GM21381 (cell line): ENCODE measurements around the gene TCP11.

Experiments
- ATAC-seq: cut with Tn5 transposase; IDR thresholded peaks from one replicate; pipeline ENCODE4 v1.9.1; 2021; ENCODE audit warnings: mild to moderate bottlenecking, moderate library complexity; ENCODE audit not compliant: unreplicated experiment

Gene TCP11

GRCh38 chr6:35096129-35096862 lies 44.8 kb downstream of the TCP11 start:
- ATAC-seq: no peak

- no peak for ATAC-seq
These were observed 47.0 kb downstream of the TCP11 start for GRCh38 chr6:35094183-35094582.

GRCh38 chr6:35093783-35094182 lies 47.4 kb downstream of the TCP11 start:
- no peak for ATAC-seq

- no peak for ATAC-seq
These were observed 48.1 kb downstream of the TCP11 start for GRCh38 chr6:35093118-35093445.

GRCh38 chr6:35092362-35093117 lies 48.6 kb downstream of the TCP11 start:
- no peak for ATAC-seq

- no peak for ATAC-seq
These were observed 49.6 kb downstream of the TCP11 start for GRCh38 chr6:35091346-35092083.

- ATAC-seq: no peak
These were observed 50.4 kb downstream of the TCP11 start for GRCh38 chr6:35090734-35091133.

GRCh38 chr6:35089935-35090505 lies 51.1 kb downstream of the TCP11 start:
- no peak for ATAC-seq

- ATAC-seq: no peak
These were observed 51.8 kb downstream of the TCP11 start for GRCh38 chr6:35089216-35089934.

GRCh38 chr6:35088281-35089215 lies 52.6 kb downstream of the TCP11 start:
- no peak for ATAC-seq

- ATAC-seq: no peak
These were observed 53.5 kb downstream of the TCP11 start for GRCh38 chr6:35087361-35088280.

- ATAC-seq: no peak
These were observed 54.3 kb downstream of the TCP11 start for GRCh38 chr6:35086636-35087360.

- no peak for ATAC-seq
These were observed 54.9 kb downstream of the TCP11 start for GRCh38 chr6:35086282-35086632.

GRCh38 chr6:35085359-35086281 lies 55.5 kb downstream of the TCP11 start:
- no peak for ATAC-seq

GRCh38 chr6:35084511-35085203 lies 56.5 kb downstream of the TCP11 start:
- ATAC-seq: no peak

GRCh38 chr6:35084041-35084491 lies 57.1 kb downstream of the TCP11 start:
- ATAC-seq: no peak
